ENCODE measurements around the gene PPP1R17.

DNA sequence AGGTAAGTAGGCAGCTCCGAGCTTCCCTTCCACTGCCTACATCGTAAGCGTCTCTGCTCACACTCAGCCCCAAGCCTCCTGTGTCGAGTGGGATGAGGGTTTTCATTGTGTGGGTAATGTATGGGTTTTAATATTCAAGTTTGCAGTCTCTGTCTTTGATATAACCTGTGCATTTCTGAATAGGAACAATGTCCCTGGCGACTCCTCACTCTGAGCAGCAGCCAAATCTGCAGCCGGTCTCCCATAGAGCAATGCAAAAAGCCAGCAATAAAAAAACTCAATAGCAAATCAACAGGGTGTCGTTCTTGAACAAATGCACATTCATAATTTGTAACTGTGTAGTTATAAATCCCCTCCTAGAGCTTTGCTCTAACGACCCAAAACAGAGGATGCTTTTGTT, 33.4 kb downstream of the PPP1R17 start:
- TF ChIP-seq, protein P1, sequence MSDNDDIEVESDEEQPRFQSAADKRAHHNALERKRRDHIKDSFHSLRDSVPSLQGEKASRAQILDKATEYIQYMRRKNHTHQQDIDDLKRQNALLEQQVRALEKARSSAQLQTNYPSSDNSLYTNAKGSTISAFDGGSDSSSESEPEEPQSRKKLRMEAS (IDR thresholded peaks at IDR 0.05; ENCODE audit: insufficient read depth, insufficient read length) = no peak
- TF ChIP-seq, protein P2, sequence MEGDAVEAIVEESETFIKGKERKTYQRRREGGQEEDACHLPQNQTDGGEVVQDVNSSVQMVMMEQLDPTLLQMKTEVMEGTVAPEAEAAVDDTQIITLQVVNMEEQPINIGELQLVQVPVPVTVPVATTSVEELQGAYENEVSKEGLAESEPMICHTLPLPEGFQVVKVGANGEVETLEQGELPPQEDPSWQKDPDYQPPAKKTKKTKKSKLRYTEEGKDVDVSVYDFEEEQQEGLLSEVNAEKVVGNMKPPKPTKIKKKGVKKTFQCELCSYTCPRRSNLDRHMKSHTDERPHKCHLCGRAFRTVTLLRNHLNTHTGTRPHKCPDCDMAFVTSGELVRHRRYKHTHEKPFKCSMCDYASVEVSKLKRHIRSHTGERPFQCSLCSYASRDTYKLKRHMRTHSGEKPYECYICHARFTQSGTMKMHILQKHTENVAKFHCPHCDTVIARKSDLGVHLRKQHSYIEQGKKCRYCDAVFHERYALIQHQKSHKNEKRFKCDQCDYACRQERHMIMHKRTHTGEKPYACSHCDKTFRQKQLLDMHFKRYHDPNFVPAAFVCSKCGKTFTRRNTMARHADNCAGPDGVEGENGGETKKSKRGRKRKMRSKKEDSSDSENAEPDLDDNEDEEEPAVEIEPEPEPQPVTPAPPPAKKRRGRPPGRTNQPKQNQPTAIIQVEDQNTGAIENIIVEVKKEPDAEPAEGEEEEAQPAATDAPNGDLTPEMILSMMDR (IDR thresholded peaks at IDR 0.05; ENCODE audit: extremely low read depth in 1 of 2, insufficient read depth in 1 of 2, low read depth in 1 of 2, low read length in 2 of 2) = no peak
- no peak for TF ChIP-seq POLR2A (IDR thresholded peaks at IDR 0.05; ENCODE audit: low read depth, low read length)
